GM21367 (cell line): ENCODE results near the gene PAPPA.

ENCODE experiments used
- ATAC-seq: cut with Tn5 transposase; IDR thresholded peaks from one replicate; pipeline ENCODE4 v1.9.1; 2021; ENCODE audit not compliant: unreplicated experiment

Gene PAPPA

DNA sequence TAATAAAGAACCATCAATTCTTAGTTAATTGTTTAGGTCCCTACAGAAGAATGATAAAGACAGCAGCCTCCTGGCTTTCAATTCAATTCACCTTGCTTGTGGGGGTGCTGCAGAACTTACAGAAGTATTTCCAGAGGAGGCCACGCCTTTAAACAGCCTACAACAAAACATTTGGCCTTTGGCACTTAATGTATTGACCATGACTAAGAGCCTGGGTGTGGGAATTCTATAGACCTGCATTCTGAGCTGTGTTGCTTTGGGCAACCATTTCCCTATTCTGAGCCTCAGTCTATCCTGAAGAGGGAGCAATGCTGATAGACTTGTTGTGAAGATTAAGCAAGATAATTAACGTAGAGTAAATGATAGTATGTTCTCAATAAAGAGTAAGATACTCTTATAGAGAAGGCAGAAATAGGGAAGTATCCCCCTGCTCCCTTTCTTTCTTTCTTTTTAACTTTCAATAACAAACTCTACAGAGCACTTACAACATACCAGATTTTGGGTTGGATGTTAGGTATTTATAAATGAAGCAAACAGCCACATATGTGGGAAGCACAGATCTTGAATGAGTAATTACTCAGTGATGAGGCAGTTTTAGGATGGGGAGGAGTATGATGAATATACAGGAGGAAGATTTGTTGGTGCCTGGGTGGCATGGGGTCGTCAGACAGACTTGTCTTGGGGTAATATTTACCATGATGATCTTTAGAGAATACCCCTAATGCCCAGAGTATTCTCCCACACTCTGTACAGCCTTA is 28.4 kb downstream of the PAPPA start:
- no peak for ATAC-seq

DNA sequence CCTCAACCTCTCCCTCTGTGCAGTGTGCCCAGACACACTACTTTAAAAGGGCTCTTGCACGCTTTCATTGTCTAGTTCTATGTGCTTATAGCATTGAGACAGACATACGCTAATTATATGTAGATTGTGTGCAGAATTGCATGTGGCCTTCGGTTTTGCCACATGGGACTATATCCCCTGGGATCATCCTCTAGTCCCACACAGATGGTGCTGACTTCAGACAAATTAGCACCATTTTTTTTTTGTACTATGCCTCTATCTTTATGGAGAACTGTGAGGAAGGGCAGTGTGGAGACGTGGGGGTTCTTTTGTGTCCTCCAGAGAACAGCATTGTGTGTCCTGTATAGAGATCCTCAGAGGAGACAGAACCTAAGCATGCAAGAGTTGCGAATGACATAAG is 29.3 kb downstream of the PAPPA start:
- ATAC-seq = no peak

GRCh38 chr9:116187570-116188170 is 34.1 kb downstream of the PAPPA start:
- no peak for ATAC-seq

GRCh38 chr9:116189683-116190082 is 36.1 kb downstream of the PAPPA start:
- no peak for ATAC-seq

DNA sequence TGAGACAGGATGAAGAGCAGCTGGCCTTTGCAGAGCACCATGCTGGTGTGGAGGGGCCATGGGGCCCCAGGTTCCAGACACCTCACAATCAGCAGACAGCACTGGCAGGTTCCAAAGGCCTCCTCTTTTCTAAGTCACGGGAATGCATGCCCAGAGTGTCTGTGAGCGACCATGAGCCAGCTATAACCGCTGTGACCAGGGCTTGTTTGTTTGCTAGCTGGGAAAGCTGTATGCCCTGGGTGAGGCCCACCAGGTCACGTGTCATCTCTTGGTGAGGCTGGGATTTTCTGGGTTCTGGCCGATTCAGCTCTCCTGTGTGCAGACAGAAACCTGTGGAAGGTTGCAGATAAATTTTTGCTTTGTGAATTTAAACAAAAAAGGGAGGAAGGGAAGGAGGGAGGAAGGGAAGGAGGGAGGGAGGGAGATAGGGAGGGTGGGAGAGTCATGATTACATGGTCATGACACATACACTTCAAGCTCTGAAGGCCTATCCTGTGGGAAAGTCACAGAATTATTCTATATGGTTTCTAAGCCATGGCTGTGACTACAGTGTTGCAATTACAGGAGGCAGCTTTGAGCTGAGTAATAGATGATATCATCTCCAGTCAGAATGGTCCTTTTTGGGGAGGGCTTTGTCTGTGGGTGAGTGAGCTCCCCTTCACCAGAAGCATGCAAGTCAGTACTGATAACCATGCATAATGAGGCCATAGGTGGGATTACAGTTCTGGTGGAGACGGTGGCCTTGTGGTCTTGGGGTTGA is 37.2 kb downstream of the PAPPA start:
- ATAC-seq = no peak

DNA sequence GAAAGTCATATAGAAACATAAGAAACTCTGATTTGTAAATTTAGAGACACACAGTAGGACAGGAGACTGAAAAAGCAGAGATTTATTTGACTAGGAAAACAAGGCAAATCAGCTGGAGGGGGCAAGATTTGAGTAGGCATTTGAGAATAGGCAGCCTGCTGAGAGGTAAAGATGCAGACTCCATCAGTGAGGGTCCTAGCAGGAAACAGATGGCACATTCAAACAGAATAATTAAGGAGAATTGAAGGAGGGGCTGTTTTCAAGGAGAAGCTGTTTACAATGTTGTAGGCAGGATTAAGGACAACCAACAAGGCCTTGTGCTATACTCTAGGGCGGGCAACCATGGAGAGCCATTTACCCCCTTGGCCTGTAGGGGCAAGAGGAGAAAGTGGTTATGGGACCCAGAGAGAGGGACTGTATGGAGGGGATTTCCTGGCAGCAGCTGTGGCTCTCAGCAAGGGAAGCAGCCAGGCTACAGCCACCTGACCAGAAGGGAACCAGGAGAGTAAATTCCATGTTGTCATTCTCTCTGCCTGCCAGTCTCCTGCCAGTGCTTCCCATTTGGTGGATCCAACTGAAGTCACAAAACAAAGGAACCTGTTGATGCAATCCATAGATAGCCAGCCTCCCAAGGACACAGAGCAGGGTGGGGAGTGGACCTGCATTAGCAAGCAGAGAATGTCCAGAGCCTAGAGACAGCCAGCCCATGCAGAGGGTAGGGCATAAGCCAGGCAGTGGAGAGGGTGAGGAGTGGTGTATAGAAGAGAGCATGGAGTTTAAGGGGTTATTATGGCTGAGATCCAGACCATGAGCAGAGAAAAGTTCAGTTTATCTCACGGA is 38.2 kb downstream of the PAPPA start:
- no peak for ATAC-seq

DNA sequence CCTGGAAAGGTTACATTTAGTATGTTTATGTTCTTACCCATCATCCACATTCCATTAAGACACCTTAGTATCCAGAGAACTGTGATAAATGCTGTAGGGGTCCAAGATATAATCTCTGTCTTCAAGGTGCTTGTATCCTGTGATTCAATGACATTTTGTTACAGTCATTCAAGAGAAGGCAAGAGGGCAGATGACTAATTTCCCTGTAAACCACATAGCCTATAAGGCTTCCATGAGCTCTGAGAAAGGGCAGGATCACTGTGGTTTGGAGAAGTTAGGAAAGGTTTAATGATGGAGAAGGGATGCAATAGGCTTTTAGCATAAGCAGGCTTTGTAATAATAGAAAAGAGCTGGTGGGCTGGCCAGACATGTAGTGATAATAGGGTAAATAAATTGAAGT is 40.0 kb downstream of the PAPPA start:
- no peak for ATAC-seq

DNA sequence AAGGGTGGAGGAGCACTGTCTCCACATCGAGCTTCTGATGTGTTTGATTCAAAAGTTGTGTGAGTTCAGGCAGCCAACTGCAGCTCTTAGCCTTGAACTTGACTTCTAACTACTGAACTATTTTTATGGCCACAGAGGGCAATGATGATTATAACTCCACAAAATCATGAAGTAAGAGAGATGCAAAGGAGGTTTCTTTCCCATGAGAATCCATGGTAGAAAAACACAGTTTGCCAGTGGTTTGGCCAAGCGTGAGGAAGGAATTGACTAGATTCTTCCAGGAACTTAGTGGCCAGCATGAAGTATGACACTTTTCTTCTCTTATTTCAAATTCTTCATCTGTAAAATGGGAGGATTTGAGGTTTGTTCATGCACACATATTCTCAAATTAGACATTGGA is 43.2 kb downstream of the PAPPA start:
- ATAC-seq = no peak

DNA sequence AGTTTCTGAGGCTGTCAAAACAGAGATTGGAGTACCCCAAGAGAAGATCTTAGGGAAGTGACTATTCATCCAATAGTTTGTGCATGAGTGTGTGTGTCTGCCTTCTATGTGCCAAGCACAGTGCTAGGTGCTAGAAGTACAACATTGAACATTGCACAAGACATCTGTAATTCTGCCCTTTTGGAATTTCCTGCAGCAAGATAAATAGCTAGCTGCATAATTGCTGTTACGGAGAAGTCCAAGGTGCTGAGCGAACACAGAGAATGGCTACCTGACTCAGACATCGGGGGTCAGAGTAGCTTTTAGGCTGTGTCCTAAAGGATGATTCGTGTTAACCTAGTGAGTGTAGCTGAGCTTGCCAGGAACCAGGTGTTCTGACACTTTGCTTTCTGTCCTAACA is 44.8 kb downstream of the PAPPA start:
- no peak for ATAC-seq

DNA sequence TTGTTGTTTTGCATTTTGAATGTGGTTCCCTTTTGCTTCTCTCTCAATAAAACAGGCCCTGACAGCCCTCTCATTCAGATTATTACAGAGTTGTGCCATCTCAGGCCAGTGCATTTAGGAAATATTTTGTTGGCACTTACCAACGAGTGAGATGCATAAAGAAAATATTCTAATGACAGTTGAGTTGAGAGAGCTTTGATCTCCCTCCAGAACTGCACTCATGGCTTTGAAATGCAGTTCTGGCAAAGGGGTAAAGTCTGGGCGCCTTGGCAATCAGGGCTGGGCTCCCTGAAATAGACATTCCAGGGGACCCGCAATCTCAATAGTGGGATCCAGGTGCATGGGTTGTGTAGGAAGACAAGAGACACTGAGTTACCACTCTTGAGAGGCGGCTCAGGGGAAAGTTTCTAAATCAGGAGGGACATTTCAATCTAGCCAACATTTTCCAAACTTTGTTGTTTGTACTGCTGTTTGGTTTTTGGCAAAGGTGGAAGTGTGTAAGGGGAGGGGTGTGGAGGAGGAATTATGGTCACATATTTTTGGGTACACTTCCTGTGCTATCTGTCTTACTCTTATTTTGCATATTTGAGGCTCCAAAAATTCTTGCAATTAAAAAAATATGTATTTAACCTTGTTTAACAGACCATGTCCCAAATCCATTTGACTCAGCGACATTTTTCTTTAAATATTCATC is 48.8 kb downstream of the PAPPA start:
- ATAC-seq = no peak

DNA sequence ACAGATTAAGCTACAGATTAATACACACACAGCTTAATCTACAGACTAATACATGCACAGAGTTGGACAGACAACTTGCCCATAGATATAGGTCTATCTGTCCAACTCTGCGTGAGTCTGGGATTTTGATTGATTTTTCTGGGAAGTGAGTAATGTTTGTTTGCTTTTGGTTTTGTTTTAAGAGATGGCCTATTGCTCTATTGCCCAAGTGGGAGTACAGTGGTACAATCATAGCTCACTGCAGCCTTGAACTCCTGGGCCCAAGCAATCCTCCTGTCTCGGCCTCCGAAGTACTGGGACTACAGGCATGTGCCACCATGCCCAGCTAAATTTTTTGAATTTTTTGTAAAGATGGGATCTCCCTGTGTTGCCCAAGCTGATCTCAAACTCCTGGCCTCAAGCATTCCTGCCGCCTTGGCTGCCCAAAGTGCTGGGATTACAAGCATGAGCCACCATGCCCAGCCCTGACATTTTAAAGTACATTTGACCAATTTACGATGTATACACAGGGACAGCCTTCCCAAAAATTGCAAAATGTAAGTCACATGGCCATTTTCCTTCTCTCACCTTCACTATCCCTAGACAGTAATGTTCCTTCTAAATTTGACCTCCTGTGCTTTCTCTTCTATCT is 50.8 kb downstream of the PAPPA start:
- ATAC-seq = no peak

GRCh38 chr9:116207371-116208111 is 54.0 kb downstream of the PAPPA start:
- ATAC-seq = no peak

- ATAC-seq = no peak
These were observed 55.0 kb downstream of the PAPPA start for GRCh38 chr9:116208417-116209232.

DNA sequence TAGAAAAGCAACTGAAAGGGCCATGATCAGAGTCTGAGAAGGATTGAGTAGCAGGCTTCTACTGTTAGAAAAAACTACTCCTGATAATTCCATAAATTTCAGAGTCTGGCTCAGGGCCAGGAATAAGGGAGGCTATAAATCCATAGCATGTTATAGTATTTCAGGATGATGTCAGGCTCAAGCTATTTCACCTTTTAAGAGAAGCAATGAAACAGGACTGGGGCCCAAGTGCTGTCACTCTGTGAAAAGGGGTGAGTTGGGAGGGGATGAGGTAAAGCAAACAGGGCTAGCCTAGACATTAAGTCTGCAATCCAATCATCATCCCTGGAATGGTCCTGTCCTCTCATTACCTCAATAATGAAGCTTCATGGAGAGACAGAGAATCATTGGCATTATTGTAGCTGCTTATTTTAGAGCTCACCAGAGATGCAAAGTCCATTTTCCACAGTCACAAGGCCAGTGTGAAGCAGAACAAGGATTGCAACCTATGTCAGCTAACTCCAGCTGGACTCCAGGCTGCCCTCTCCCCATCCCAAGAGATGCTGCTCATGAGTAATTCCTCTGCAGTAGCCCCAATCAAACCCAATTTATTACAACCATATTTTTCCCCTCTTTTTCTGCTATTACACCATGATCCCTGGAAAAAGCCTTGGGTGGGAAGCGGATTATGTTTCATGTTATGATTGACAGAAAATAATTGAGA is 56.0 kb downstream of the PAPPA start:
- ATAC-seq = no peak

DNA sequence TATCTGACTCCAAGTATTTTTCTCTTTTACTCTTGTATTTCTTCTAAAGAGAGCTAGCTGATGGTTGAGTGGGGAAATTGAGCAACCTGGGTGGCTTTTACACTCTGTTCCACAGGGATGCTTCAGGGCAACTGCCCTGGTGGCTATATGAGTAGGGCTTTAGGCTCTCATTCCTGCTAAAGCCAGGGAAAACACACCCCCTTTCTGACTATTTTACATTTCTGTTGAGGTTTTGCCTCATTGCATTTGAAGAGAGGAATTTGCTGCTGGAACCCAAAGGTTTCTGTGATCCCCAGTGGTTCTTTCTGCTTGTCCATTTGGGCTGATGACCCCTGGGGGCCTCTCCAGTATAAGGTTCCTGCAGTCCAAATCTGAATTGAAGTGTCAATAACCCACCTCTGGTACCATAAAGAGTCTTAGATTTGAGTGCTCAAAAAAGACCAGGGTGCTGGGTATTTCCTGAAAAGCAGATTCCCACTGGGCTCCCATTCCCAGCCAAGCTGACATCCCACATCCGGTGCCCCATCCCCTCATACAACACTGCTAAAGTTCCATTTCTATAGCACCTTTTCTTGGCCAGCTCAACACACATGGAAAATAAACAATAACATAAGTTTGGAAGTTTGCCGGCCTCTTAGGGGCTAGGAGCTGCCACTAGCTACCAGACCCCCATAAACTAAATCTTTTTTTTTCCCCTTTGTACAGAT is 59.5 kb downstream of the PAPPA start:
- ATAC-seq = no peak

DNA sequence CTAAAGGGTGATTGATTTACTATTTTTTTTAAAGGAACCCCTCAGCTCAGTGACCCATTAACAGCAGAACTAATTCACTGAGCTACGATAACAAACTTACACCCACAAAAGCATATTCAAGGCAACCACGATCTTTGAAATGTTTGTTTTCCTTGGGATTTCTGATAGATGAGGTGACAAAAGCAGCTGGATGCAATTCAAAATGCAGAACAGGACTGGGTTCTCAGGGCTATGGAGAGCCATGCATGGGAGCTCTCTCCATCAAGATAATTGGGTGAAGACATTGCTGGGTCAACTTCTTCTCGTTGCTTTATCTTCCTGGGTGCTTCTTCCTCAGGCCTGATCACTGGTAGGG is 60.1 kb downstream of the PAPPA start:
- no peak for ATAC-seq

DNA sequence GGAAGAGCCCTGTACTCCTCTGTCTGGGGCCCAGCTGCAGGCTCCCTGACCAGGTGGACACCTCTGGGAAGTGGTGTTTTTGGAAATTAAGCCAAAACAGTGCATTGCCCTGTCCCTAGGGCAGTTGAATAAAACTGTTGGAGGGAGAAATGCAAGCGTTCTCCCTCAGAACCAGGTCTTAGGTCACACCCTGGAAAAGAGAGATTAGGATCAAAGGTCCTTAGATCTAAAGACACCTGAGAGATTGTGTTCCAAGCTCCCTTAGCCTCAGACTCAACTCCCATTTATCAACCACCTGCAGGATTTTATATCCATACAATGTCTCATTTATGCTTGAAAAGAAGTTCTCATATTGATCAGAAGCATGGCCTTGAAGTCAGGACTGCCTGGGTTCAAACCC is 64.8 kb downstream of the PAPPA start:
- no peak for ATAC-seq

- ATAC-seq = no peak
These were observed 66.1 kb downstream of the PAPPA start for GRCh38 chr9:116219686-116220085.
